B cell (primary cell): ENCODE measurements around the gene NRXN2. TPM values are rescaled to one million over a fixed set of nuclear protein-coding genes. Genes with fewer than 3 reads are reported as not detected.

Source experiments
- ATAC-seq: fragments of 200-7000 bp; cut with Tn5 transposase; one replicate; pipeline ENCODE4 v1.10.0; 2021; ENCODE audit warnings: low read depth, mild to moderate bottlenecking, moderate number of reproducible peaks, moderate library complexity
- CTCF ChIA-PET: fragments of 350-600 bp; sonication (Branson Sonifier 250); formaldehyde crosslinking; loops from one replicate; lab custom pipeline; 2021; ENCODE audit warnings: antibody characterized with exemption, inconsistent platforms; lab: Charles Lee
- POLR2A ChIA-PET: fragments of 350-600 bp; sonication (Branson Sonifier 250); formaldehyde crosslinking; loops from one replicate; lab custom pipeline; 2021; ENCODE audit warnings: antibody characterized with exemption; lab: Charles Lee
- DNase-seq: peaks from one replicate; pipeline ENCODE4 v3.0.0; 2013
- H2AFZ ChIP-seq: 2 replicates; pipeline ENCODE4 v1.6.1; 2012; ENCODE audit warnings: mild to moderate bottlenecking, low read depth, low read length; ENCODE audit not compliant: insufficient read depth, poor library complexity, severe bottlenecking
- H3K27ac ChIP-seq, 2 donors: 1 replicate in 1 of 2; 2 replicates in 1 of 2; pipeline ENCODE4 v1.5.1; 2012 to 2013; ENCODE audit warnings: low read length in 2 of 2, mild to moderate bottlenecking in 2 of 2, moderate library complexity in 1 of 2
- H3K27me3 ChIP-seq, 4 experiments: fragments of 200-600 bp in 1 of 4; sonication (generic) in 1 of 4; replicated peaks in 1 of 4; 1 replicate in 2 of 4; 2 replicates in 2 of 4; pipeline versions ENCODE4 v1.6.1 to v1.7.0; 2013 to 2016; ENCODE audit warnings: low read length in 3 of 4, mild to moderate bottlenecking in 2 of 4, mixed read lengths in 1 of 4, moderate library complexity in 1 of 4; ENCODE audit not compliant: insufficient read depth in 4 of 4, control insufficient read depth in 3 of 4; ENCODE audit errors: control extremely low read depth in 1 of 4
- H3K36me3 ChIP-seq, 2 experiments: replicated peaks in 1 of 2; 1 replicate in 1 of 2; 2 replicates in 1 of 2; pipeline versions ENCODE4 v1.6.1 to v1.7.1; 2013; ENCODE audit warnings: low read length in 1 of 2; ENCODE audit not compliant: insufficient read depth in 2 of 2, control insufficient read depth in 1 of 2; ENCODE audit errors: control extremely low read depth in 1 of 2, extremely low read depth in 1 of 2
- H3K4me1 ChIP-seq, 2 donors: fragments of 200-600 bp in 1 of 2; sonication (generic) in 1 of 2; 1 replicate in 1 of 2; 2 replicates in 1 of 2; pipeline versions ENCODE4 v1.5.1 to v1.6.1; 2013 to 2017; ENCODE audit warnings: low read length in 2 of 2; ENCODE audit not compliant: control insufficient read depth in 2 of 2, insufficient read depth in 2 of 2
- H3K4me2 ChIP-seq: replicated peaks from 2 replicates; pipeline ENCODE3; 2012; ENCODE audit warnings: mild to moderate bottlenecking, low read depth, low read length; ENCODE audit not compliant: poor library complexity, severe bottlenecking
- H3K4me3 ChIP-seq, 5 experiments: fragments of 200-600 bp in 1 of 5; sonication (generic) in 1 of 5; 1 replicate in 3 of 5; 2 replicates in 2 of 5; pipeline versions ENCODE4 v1.5.1 to v1.7.0; 2011 to 2016; ENCODE audit warnings: low read length in 4 of 5, mild to moderate bottlenecking in 4 of 5, low read depth in 2 of 5, control low read depth in 1 of 5, moderate library complexity in 1 of 5; ENCODE audit not compliant: insufficient read depth in 1 of 5; ENCODE audit errors: control extremely low read depth in 1 of 5, extremely low read depth in 1 of 5
- H3K79me2 ChIP-seq: fragments of 200-600 bp; sonication (generic); one replicate; pipeline ENCODE4 v1.6.0; 2016; ENCODE audit warnings: low read length; ENCODE audit not compliant: control insufficient read depth, insufficient read depth
- H3K9ac ChIP-seq: fragments of 200-600 bp; sonication (generic); 2 replicates; pipeline ENCODE4 v1.6.1; 2017; ENCODE audit warnings: mild to moderate bottlenecking, low read length, moderate library complexity
- H3K9me3 ChIP-seq, 3 donors: one replicate each; pipeline versions ENCODE4 v1.6.1 to v1.7.1; 2013; ENCODE audit warnings: low read length in 2 of 3; ENCODE audit not compliant: control insufficient read depth in 2 of 3, insufficient read depth in 1 of 3; ENCODE audit errors: control extremely low read depth in 1 of 3
- H4K20me1 ChIP-seq: 2 replicates; pipeline ENCODE4 v1.6.0; 2012; ENCODE audit warnings: mild to moderate bottlenecking, low read length; ENCODE audit not compliant: insufficient read depth, control insufficient read depth, poor library complexity, severe bottlenecking
- H3K27ac Mint-ChIP-seq: one replicate; pipeline ENCODE4 v1.8.0; 2021; ENCODE audit warnings: mixed read lengths
- H3K27me3 Mint-ChIP-seq: one replicate; pipeline ENCODE4 v1.8.0; 2021; ENCODE audit warnings: mixed read lengths
- H3K4me1 Mint-ChIP-seq: one replicate; pipeline ENCODE4 v1.8.0; 2021; ENCODE audit warnings: mixed read lengths
- H3K4me3 Mint-ChIP-seq: one replicate; pipeline ENCODE4 v1.8.0; 2021; ENCODE audit warnings: mixed read lengths
- H3K9me3 Mint-ChIP-seq: one replicate; pipeline ENCODE4 v1.8.0; 2022; ENCODE audit warnings: mixed read lengths; ENCODE audit not compliant: insufficient read depth
- EZH2 ChIP-seq: IDR thresholded peaks from 2 replicates; pipeline ENCODE4 v1.6.1; 2012; ENCODE audit warnings: borderline replicate concordance, low read depth, mild to moderate bottlenecking, moderate library complexity, low read length; ENCODE audit not compliant: insufficient read depth, poor library complexity, severe bottlenecking
- WGBS: methylation state at CpG from one replicate; pipeline ENCODE4 v1.1.5; 2013; ENCODE audit warnings: missing lambda C conversion rate; ENCODE audit not compliant: insufficient coverage; 5-methylcytosine and 5-hydroxymethylcytosine counted together
- intact Hi-C: fragments of 100-400 bp; cut with micrococcal nuclease; formaldehyde crosslinking; loops from one replicate; pipeline ENCODE4 v1.10.0; 2022
- polyA plus RNA-seq: library from polyadenylated mRNA; depleted of rRNA; stranded (reverse); fragments of >200 nt; gene quantifications from 2 replicates; pipeline ENCODE4 v1.2.3, GENCODE V29; 2012
- total RNA-seq, 2 donors: library from RNA; stranded (reverse); fragments of 120-200 nt in 1 of 2; gene quantifications; 1 replicate in 1 of 2; 2 replicates in 1 of 2; pipeline versions ENCODE4 v1.2.3 to v1.2.4, GENCODE V29; 2013 to 2022
- TF ChIP-seq, protein P1 (sequence below): fragments of 200-600 bp; IDR thresholded peaks from one replicate; pipeline ENCODE4 v1.8.0; 2022; ENCODE audit warnings: antibody characterized with exemption, mild to moderate bottlenecking

Gene NRXN2
- total and polyA plus RNA-seq, 2 donors (not counting 1 experiment from before 2014, with no cell fraction given): 0.01 to 0.52 TPM

GRCh38 chr11:64571410-64572091, 151.4 kb downstream of the NRXN2 start:
- H3K4me2 ChIP-seq: no peak overlapping the region
- ChIA-PET POLR2A (no interaction called here), CTCF (no interaction called here)
- no peaks in the 10 kb centered on the region for H3K36me3 ChIP-seq
- no peaks in the 10 kb centered on the region for H3K9me3 ChIP-seq
- no peaks in the 10 kb centered on the region for H4K20me1 ChIP-seq
- H3K4me1 ChIP-seq: no peaks in the 10 kb centered on the region
- H3K27ac ChIP-seq: no peak overlapping the region
- no peak overlapping the region for H2AFZ ChIP-seq
- H3K27me3 ChIP-seq: no peaks in the 10 kb centered on the region
- intact Hi-C loops: no loop called here
- 95% methylated on average over 22 of the region's 22 CpGs for WGBS
- H3K4me3 ChIP-seq: no peak overlapping the region
- ATAC-seq: no peak
- H3K27ac Mint-ChIP-seq: no peak overlapping the region
- no peak overlapping the region for H3K4me3 Mint-ChIP-seq
- TF ChIP-seq EZH2: no peak
- TF ChIP-seq, protein P1, sequence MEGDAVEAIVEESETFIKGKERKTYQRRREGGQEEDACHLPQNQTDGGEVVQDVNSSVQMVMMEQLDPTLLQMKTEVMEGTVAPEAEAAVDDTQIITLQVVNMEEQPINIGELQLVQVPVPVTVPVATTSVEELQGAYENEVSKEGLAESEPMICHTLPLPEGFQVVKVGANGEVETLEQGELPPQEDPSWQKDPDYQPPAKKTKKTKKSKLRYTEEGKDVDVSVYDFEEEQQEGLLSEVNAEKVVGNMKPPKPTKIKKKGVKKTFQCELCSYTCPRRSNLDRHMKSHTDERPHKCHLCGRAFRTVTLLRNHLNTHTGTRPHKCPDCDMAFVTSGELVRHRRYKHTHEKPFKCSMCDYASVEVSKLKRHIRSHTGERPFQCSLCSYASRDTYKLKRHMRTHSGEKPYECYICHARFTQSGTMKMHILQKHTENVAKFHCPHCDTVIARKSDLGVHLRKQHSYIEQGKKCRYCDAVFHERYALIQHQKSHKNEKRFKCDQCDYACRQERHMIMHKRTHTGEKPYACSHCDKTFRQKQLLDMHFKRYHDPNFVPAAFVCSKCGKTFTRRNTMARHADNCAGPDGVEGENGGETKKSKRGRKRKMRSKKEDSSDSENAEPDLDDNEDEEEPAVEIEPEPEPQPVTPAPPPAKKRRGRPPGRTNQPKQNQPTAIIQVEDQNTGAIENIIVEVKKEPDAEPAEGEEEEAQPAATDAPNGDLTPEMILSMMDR: no peak
- no peaks in the 10 kb centered on the region for H3K9me3 Mint-ChIP-seq
- no peaks in the 10 kb centered on the region for H3K4me1 Mint-ChIP-seq
- H3K79me2 ChIP-seq: no peaks in the 10 kb centered on the region
- H3K27me3 Mint-ChIP-seq: peaks cover 13% of the 10 kb centered on the region
- H3K9ac ChIP-seq: no peak overlapping the region
- no peak for DNase-seq

- ChIA-PET POLR2A (no interaction called here), CTCF (no interaction called here)
- no peak overlapping the region for H3K4me2 ChIP-seq
- WGBS: 97% methylated on average over 10 of the region's 11 CpGs
- intact Hi-C loops: no loop called here
- H3K9ac ChIP-seq: no peak overlapping the region
- H3K4me3 ChIP-seq: no peak overlapping the region
- no peak overlapping the region for H3K27ac ChIP-seq
- H3K36me3 ChIP-seq: no peaks in the 10 kb centered on the region
- DNase-seq (no peak), ATAC-seq (no peak)
- Mint-ChIP-seq H3K9me3 (no peaks in the 10 kb centered on the region), H3K27ac (no peak overlapping the region), H3K4me1 (no peaks in the 10 kb centered on the region), H3K27me3 (peaks cover 11% of the 10 kb centered on the region), H3K4me3 (no peak overlapping the region)
- no peaks in the 10 kb centered on the region for H3K27me3 ChIP-seq
- no peak overlapping the region for H2AFZ ChIP-seq
- TF ChIP-seq EZH2: no peak
- TF ChIP-seq, protein P1: no peak
- no peaks in the 10 kb centered on the region for H4K20me1 ChIP-seq
- no peaks in the 10 kb centered on the region for H3K4me1 ChIP-seq
- H3K9me3 ChIP-seq: no peaks in the 10 kb centered on the region
- H3K79me2 ChIP-seq: no peaks in the 10 kb centered on the region
Observed at GRCh38 chr11:64571050-64571409, 152.0 kb downstream of the NRXN2 start.
